ENCODE measurements around the gene POU6F1.
A peak's percentile ranks its signal among the peaks of the same experiment; 100 is the strongest.
"Not testable (repeated sequence)": the region's sequence is repeated elsewhere in the genome, so short reads cannot be mapped to it uniquely, and the experiment has no call there.

POU6F1 gene, protein sequence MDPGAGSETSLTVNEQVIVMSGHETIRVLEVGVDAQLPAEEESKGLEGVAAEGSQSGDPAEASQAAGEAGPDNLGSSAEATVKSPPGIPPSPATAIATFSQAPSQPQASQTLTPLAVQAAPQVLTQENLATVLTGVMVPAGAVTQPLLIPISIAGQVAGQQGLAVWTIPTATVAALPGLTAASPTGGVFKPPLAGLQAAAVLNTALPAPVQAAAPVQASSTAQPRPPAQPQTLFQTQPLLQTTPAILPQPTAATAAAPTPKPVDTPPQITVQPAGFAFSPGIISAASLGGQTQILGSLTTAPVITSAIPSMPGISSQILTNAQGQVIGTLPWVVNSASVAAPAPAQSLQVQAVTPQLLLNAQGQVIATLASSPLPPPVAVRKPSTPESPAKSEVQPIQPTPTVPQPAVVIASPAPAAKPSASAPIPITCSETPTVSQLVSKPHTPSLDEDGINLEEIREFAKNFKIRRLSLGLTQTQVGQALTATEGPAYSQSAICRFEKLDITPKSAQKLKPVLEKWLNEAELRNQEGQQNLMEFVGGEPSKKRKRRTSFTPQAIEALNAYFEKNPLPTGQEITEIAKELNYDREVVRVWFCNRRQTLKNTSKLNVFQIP
- 35.6 to 48.8 (median 35.7) reads per million in 3 donors for total RNA-seq

DNA sequence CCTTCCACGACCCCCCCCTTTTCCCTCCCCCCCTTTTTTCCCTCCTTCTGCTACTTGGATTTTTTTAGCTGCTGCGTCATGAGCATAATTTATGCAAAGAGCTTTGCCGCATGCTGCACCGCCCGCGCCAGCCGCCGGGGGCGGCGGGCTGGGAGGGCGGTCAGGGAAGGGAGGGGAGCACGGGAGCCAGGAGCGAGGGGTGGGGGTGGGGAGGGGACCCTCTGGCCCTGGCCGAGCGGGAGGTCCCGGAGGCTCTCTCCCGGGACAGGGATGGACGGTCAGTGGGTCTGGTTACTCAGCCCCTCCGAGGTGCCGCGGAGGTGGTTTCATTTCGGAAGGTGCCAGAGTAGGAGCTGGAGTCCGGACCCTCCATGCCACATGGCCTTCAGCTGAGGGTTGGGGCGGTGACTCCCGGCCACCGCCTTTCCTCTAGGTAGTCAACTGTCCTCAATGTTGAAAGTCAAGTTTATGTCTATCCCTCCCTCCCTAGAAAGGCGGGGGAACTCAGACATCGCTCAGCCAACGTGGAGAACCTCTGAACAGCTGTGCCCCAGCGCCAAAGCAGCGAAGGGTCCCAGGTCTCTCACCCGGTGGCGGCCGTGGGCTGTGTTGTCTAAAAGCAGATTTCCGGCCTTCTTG is at the start of gene POU6F1:
Gene POU6F1, minus strand, starts transcription at position 95 of the 639 bp plus-strand sequence. CDS start 11,226 bp downstream, outside the sequence.
- peak; percentile 38 to 60 (median 59) for DNase-seq
- Histone ChIP-seq H3K27ac (ENCODE audit: insufficient read depth, low read length, poor library complexity, severe bottlenecking) (peak within 1 kb of the TSS; percentile 91), H3K27me3 (replicated peaks; ENCODE audit: control insufficient read depth, insufficient read depth, low read length, poor library complexity, severe bottlenecking) (no peaks in the 10 kb centered on the region), H3K36me3 (ENCODE audit: control insufficient read depth, insufficient read depth, low read length) (no peaks in the 10 kb centered on the region), H3K9me3 (ENCODE audit: control insufficient read depth, low read length) (no peaks in the 10 kb centered on the region), H3K4me1 (ENCODE audit: control insufficient read depth, insufficient read depth, low read length, poor library complexity, severe bottlenecking) (peaks cover 13% of the 10 kb centered on the region), H3K4me3 (ENCODE audit: insufficient read depth, low read depth, low read length, poor library complexity, severe bottlenecking) (peak within 1 kb of the TSS; percentile 97)

DNA sequence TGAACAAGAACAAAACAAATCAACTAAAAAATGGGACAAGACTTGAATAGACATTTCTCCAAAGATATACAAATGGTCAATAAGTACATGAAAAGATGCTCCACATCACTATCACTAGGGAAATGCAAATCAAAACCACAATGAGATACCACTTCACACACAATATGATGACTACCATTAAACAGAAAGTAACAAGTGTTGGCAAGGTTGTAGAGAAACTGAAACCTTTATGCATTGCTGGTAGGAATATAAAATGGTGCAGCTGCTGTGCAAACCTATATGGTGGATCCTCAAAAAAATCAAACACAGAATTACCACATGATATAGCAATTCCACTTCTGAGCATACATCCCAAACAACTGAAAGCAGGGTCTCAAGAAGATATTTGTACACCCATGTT is 47.2 kb upstream of the POU6F1 start:
- no peaks in the 10 kb centered on the region for H3K36me3 ChIP-seq (ENCODE audit: control insufficient read depth, insufficient read depth, low read length)
- H3K9me3 ChIP-seq (ENCODE audit: control insufficient read depth, low read length) = no peaks in the 10 kb centered on the region
- no peak overlapping the region for H3K4me3 ChIP-seq (ENCODE audit: insufficient read depth, low read depth, low read length, poor library complexity, severe bottlenecking)
- no peaks in the 10 kb centered on the region for H3K27me3 ChIP-seq (replicated peaks; ENCODE audit: control insufficient read depth, insufficient read depth, low read length, poor library complexity, severe bottlenecking)
- DNase-seq = no peak
- H3K4me1 ChIP-seq (ENCODE audit: control insufficient read depth, insufficient read depth, low read length, poor library complexity, severe bottlenecking) = peaks cover 4% of the 10 kb centered on the region
- no peak overlapping the region for H3K27ac ChIP-seq (ENCODE audit: insufficient read depth, low read length, poor library complexity, severe bottlenecking)

- no peaks in the 10 kb centered on the region for H3K9me3 ChIP-seq (ENCODE audit: control insufficient read depth, low read length)
- no peak overlapping the region for H3K27ac ChIP-seq (ENCODE audit: insufficient read depth, low read length, poor library complexity, severe bottlenecking)
- H3K36me3 ChIP-seq (ENCODE audit: control insufficient read depth, insufficient read depth, low read length) = no peaks in the 10 kb centered on the region
- H3K4me3 ChIP-seq (ENCODE audit: insufficient read depth, low read depth, low read length, poor library complexity, severe bottlenecking) = no peak overlapping the region
- no peak for DNase-seq
- peaks cover under 1% of the 10 kb centered on the region for H3K4me1 ChIP-seq (ENCODE audit: control insufficient read depth, insufficient read depth, low read length, poor library complexity, severe bottlenecking)
- H3K27me3 ChIP-seq (replicated peaks; ENCODE audit: control insufficient read depth, insufficient read depth, low read length, poor library complexity, severe bottlenecking) = no peaks in the 10 kb centered on the region
Observed at GRCh38 chr12:51264297-51264696, 46.4 kb upstream of the POU6F1 start.

- H3K4me3 ChIP-seq (ENCODE audit: insufficient read depth, low read depth, low read length, poor library complexity, severe bottlenecking) = no peak overlapping the region
- H3K9me3 ChIP-seq (ENCODE audit: control insufficient read depth, low read length) = no peaks in the 10 kb centered on the region
- H3K4me1 ChIP-seq (ENCODE audit: control insufficient read depth, insufficient read depth, low read length, poor library complexity, severe bottlenecking) = no peaks in the 10 kb centered on the region
- H3K27ac ChIP-seq (ENCODE audit: insufficient read depth, low read length, poor library complexity, severe bottlenecking) = no peak overlapping the region
- no peaks in the 10 kb centered on the region for H3K36me3 ChIP-seq (ENCODE audit: control insufficient read depth, insufficient read depth, low read length)
- H3K27me3 ChIP-seq (replicated peaks; ENCODE audit: control insufficient read depth, insufficient read depth, low read length, poor library complexity, severe bottlenecking) = no peaks in the 10 kb centered on the region
- no peak for DNase-seq
Observed at GRCh38 chr12:51263341-51263740, 45.5 kb upstream of the POU6F1 start.

DNA sequence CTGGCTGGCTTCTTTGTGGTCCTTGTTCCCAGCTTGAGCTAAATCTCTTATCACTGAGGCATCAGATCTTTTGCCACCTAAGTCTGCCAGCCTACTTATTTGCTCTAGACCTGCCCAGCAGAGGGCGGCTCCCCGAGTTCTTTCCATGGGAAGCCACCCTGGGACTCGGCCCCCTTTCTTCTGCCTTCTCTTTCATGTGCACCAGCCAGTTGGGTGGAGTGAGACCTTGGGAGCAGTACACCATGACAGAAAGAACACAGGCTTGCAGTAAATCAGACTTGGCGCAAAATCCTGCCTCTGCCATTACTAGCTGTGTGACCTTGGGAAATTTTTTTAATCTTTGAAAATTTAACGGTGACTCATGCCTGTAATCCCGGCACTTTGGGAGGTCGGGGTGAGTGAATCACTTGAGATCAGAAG is 44.9 kb upstream of the POU6F1 start:
- H3K36me3 ChIP-seq (ENCODE audit: control insufficient read depth, insufficient read depth, low read length) = no peaks in the 10 kb centered on the region
- DNase-seq = no peak
- no peaks in the 10 kb centered on the region for H3K27me3 ChIP-seq (replicated peaks; ENCODE audit: control insufficient read depth, insufficient read depth, low read length, poor library complexity, severe bottlenecking)
- no peaks in the 10 kb centered on the region for H3K4me1 ChIP-seq (ENCODE audit: control insufficient read depth, insufficient read depth, low read length, poor library complexity, severe bottlenecking)
- no peak overlapping the region for H3K27ac ChIP-seq (ENCODE audit: insufficient read depth, low read length, poor library complexity, severe bottlenecking)
- H3K9me3 ChIP-seq (ENCODE audit: control insufficient read depth, low read length) = no peaks in the 10 kb centered on the region
- H3K4me3 ChIP-seq (ENCODE audit: insufficient read depth, low read depth, low read length, poor library complexity, severe bottlenecking) = no peak overlapping the region

GRCh38 chr12:51259600-51259999 is 41.7 kb upstream of the POU6F1 start:
- H3K27me3 ChIP-seq (replicated peaks; ENCODE audit: control insufficient read depth, insufficient read depth, low read length, poor library complexity, severe bottlenecking); H3K4me1 ChIP-seq (ENCODE audit: control insufficient read depth, insufficient read depth, low read length, poor library complexity, severe bottlenecking); H3K27ac ChIP-seq (ENCODE audit: insufficient read depth, low read length, poor library complexity, severe bottlenecking); H3K4me3 ChIP-seq (ENCODE audit: insufficient read depth, low read depth, low read length, poor library complexity, severe bottlenecking); DNase-seq; H3K36me3 ChIP-seq (ENCODE audit: control insufficient read depth, insufficient read depth, low read length); H3K9me3 ChIP-seq (ENCODE audit: control insufficient read depth, low read length): not testable (repeated sequence)

DNA sequence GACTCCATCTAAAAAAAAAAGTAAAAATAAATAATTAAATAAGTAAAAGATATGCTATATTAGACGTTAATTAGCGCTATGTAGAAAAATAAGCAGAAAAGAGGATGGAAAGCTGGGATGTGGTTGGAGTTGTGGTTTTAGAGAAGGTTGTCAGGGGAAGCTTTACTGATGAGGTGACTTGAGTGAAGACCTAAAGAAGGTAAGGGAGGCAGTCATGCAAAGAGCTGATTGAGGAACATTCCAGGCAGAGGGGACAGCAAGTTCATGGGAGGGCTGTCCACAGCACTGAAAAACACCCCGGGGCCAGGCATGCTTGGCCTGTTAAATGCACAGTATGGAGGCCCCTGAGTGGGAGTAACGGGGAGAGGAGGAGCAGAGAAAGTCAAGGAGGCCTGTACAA is 36.7 kb upstream of the POU6F1 start:
- no peaks in the 10 kb centered on the region for H3K4me1 ChIP-seq (ENCODE audit: control insufficient read depth, insufficient read depth, low read length, poor library complexity, severe bottlenecking)
- no peak overlapping the region for H3K4me3 ChIP-seq (ENCODE audit: insufficient read depth, low read depth, low read length, poor library complexity, severe bottlenecking)
- no peaks in the 10 kb centered on the region for H3K9me3 ChIP-seq (ENCODE audit: control insufficient read depth, low read length)
- no peaks in the 10 kb centered on the region for H3K27me3 ChIP-seq (replicated peaks; ENCODE audit: control insufficient read depth, insufficient read depth, low read length, poor library complexity, severe bottlenecking)
- no peaks in the 10 kb centered on the region for H3K36me3 ChIP-seq (ENCODE audit: control insufficient read depth, insufficient read depth, low read length)
- DNase-seq = no peak
- H3K27ac ChIP-seq (ENCODE audit: insufficient read depth, low read length, poor library complexity, severe bottlenecking) = no peak overlapping the region

GRCh38 chr12:51253276-51253675 is 35.4 kb upstream of the POU6F1 start:
- Histone ChIP-seq H3K27me3 (replicated peaks; ENCODE audit: control insufficient read depth, insufficient read depth, low read length, poor library complexity, severe bottlenecking) (no peaks in the 10 kb centered on the region), H3K36me3 (ENCODE audit: control insufficient read depth, insufficient read depth, low read length) (no peaks in the 10 kb centered on the region), H3K4me1 (ENCODE audit: control insufficient read depth, insufficient read depth, low read length, poor library complexity, severe bottlenecking) (peaks cover 2% of the 10 kb centered on the region), H3K9me3 (ENCODE audit: control insufficient read depth, low read length) (no peaks in the 10 kb centered on the region), H3K27ac (ENCODE audit: insufficient read depth, low read length, poor library complexity, severe bottlenecking) (no peak overlapping the region), H3K4me3 (ENCODE audit: insufficient read depth, low read depth, low read length, poor library complexity, severe bottlenecking) (no peak overlapping the region)
- DNase-seq = no peak

DNA sequence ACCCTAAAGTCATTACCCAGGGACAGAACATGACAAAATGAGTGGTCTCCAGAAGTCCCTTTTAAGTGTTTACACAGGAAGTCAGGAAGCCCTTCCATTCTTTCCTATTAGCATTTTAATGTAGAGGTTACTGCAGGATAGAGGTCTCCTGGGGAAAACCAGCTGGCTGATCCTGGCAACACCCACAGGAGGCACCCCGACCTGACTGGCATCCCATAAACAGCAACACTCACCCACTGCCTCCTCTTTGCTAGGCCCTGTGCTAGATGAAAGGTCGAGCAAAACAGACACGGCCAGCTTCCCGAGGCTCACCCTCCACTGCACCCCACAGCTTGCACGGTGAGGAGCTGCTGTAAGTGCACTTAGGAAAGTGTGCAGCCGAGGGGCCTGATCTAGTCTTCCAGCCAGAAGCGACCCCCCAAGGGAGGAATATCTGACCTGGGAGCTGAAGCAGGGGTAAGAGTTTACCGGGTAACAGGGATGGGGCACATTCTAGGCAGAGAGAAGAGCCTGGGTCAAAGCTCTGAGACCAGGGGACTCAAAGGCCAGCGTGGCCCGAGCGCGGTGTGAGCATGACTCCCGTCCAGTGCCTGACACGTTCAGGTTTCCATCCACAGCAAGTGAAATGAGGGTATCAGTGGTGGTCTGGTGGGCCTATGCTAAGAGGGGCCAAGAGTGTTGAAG is 29.8 kb upstream of the POU6F1 start:
- Histone ChIP-seq H3K27ac (ENCODE audit: insufficient read depth, low read length, poor library complexity, severe bottlenecking) (peak overlapping the region; percentile 56), H3K4me1 (ENCODE audit: control insufficient read depth, insufficient read depth, low read length, poor library complexity, severe bottlenecking) (peaks cover 26% of the 10 kb centered on the region), H3K27me3 (replicated peaks; ENCODE audit: control insufficient read depth, insufficient read depth, low read length, poor library complexity, severe bottlenecking) (no peaks in the 10 kb centered on the region), H3K9me3 (ENCODE audit: control insufficient read depth, low read length) (no peaks in the 10 kb centered on the region), H3K4me3 (ENCODE audit: insufficient read depth, low read depth, low read length, poor library complexity, severe bottlenecking) (no peak overlapping the region), H3K36me3 (ENCODE audit: control insufficient read depth, insufficient read depth, low read length) (peaks cover 14% of the 10 kb centered on the region)
- DNase-seq = no peak
